RWPE1 (cell line): ENCODE measurements around the gene ZMYM1.
"Not testable (repeated sequence)": the region's sequence is repeated elsewhere in the genome, so short reads cannot be mapped to it uniquely, and the experiment has no call there.

Experiments
- CTCF ChIA-PET: fragments of 350-600 bp; sonication (Branson Sonifier 250); formaldehyde crosslinking; extraction: SDS; loops from one replicate; lab custom pipeline; 2021; lab: Yijun Ruan, JAX
- POLR2A ChIA-PET: fragments of 400-600 bp; formaldehyde crosslinking; extraction: SDS; loops from one replicate; lab custom pipeline; 2020; ENCODE audit warnings: antibody characterized with exemption; ENCODE audit not compliant: low non-redundant PET; lab: Yijun Ruan, JAX
- DNase-seq: peaks from one replicate; pipeline ENCODE4 v3.0.0; 2012; ENCODE audit warnings: low spot score
- H3K27ac ChIP-seq: fragments of 450-650 bp; 2 replicates; pipeline ENCODE4 v1.5.1; 2017
- CTCF ChIP-seq: fragments of 450-650 bp; conservative IDR thresholded peaks from 2 replicates; pipeline ENCODE4 v1.5.1; 2017; ENCODE audit warnings: low read depth, mild to moderate bottlenecking

Gene ZMYM1

GRCh38 chr1:35046730-35047129, 32.5 kb upstream of the ZMYM1 start:
- CTCF ChIA-PET, result interaction anchor here (0.6 kb wide), 1 partner anchor 1017 kb away, joined by 3 read pairs; no protein-coding TSS in a partner anchor
- TF ChIP-seq CTCF, result no peak
- H3K27ac ChIP-seq, result peak overlapping the region; percentile 48

GRCh38 chr1:35047188-35047858, 31.9 kb upstream of the ZMYM1 start:
- no peak for TF ChIP-seq CTCF

More at GRCh38 chr1:35046730-35047129, 32.5 kb upstream of the ZMYM1 start:
- DNase-seq, result no peak
- POLR2A ChIA-PET, result interaction anchor here (0.6 kb wide), 1 partner anchor 79 kb away, joined by 4 read pairs; no protein-coding TSS in a partner anchor

GRCh38 chr1:35049116-35049515, 30.1 kb upstream of the ZMYM1 start:
- ChIA-PET POLR2A (interaction anchor here (0.6 kb wide), 1 partner anchor 61 kb away, joined by 3 read pairs; no protein-coding TSS in a partner anchor), CTCF (no interaction called here)
- H3K27ac ChIP-seq, result no peak overlapping the region
- no peak for TF ChIP-seq CTCF
- no peak for DNase-seq

More at GRCh38 chr1:35047188-35047858, 31.9 kb upstream of the ZMYM1 start:
- DNase-seq, result peak; percentile 24
- peak overlapping the region; percentile 48 for H3K27ac ChIP-seq
- POLR2A ChIA-PET, result interaction anchor here (0.6 kb wide), 1 partner anchor 79 kb away, joined by 4 read pairs; no protein-coding TSS in a partner anchor
- CTCF ChIA-PET, result interaction anchor here (0.6 kb wide), 1 partner anchor 1018 kb away, joined by 3 read pairs; no protein-coding TSS in a partner anchor

GRCh38 chr1:35053433-35053832, 25.8 kb upstream of the ZMYM1 start:
- DNase-seq, result no peak
- CTCF ChIA-PET, result no interaction called here
- POLR2A ChIA-PET, result no interaction called here
- no peak overlapping the region for H3K27ac ChIP-seq
- TF ChIP-seq CTCF, result no peak

GRCh38 chr1:35054282-35054681, 24.9 kb upstream of the ZMYM1 start:
- H3K27ac ChIP-seq, POLR2A ChIA-PET, DNase-seq, CTCF ChIA-PET: not testable (repeated sequence)

- CTCF ChIA-PET, result interaction anchor here (0.7 kb wide), 1 partner anchor 34 kb away, joined by 3 read pairs; no protein-coding TSS in a partner anchor
- DNase-seq, H3K27ac ChIP-seq, POLR2A ChIA-PET: not testable (repeated sequence)
These were observed 20.9 kb upstream of the ZMYM1 start for GRCh38 chr1:35058321-35058720.

- CTCF ChIA-PET, result interaction anchor here (0.7 kb wide), 1 partner anchor 34 kb away, joined by 3 read pairs; no protein-coding TSS in a partner anchor
- POLR2A ChIA-PET, result no interaction called here
- H3K27ac ChIP-seq, result no peak overlapping the region
- DNase-seq, result no peak
- no peak for TF ChIP-seq CTCF
These were observed 20.2 kb upstream of the ZMYM1 start for GRCh38 chr1:35058988-35059387.
